GM23338 (cell line): ENCODE results near the gene SARM1. TPM values are rescaled to one million over a fixed set of nuclear protein-coding genes. Genes with fewer than 3 reads are reported as not detected.

ENCODE experiments used
- ATAC-seq: fragments of 200-7000 bp; cut with Tn5 transposase; 3 replicates; pipeline ENCODE4 v1.9.1; 2020
- DNase-seq: peaks from one replicate; pipeline ENCODE4 v3.0.0-alpha.2; 2015; ENCODE audit warnings: low spot score
- H2AFZ ChIP-seq: fragments of 200-600 bp; sonication (generic); 2 replicates; pipeline ENCODE4 v1.8.0; 2016; ENCODE audit warnings: antibody characterized with exemption, mild to moderate bottlenecking, moderate library complexity
- H3F3A ChIP-seq: fragments of 200-600 bp; sonication (generic); replicated peaks from 2 replicates; pipeline ENCODE4 v1.8.0; 2017; ENCODE audit warnings: antibody characterized with exemption, mixed run types, low read depth
- H3K27ac ChIP-seq: fragments of 200-600 bp; sonication (generic); 2 replicates; pipeline ENCODE4 v1.6.1; 2016; ENCODE audit warnings: low read depth
- H3K27me3 ChIP-seq: fragments of 200-600 bp; sonication (generic); 2 replicates; pipeline ENCODE4 v1.8.0; 2016; ENCODE audit warnings: mild to moderate bottlenecking, mixed run types, moderate library complexity; ENCODE audit not compliant: insufficient read depth
- H3K36me3 ChIP-seq: fragments of 200-600 bp; sonication (generic); 2 replicates; pipeline ENCODE4 v1.8.0; 2016; ENCODE audit warnings: mild to moderate bottlenecking; ENCODE audit not compliant: insufficient read depth
- H3K4me1 ChIP-seq: fragments of 200-600 bp; sonication (generic); 2 replicates; pipeline ENCODE4 v1.8.0; 2016; ENCODE audit warnings: mild to moderate bottlenecking, moderate library complexity; ENCODE audit not compliant: insufficient read depth
- H3K4me2 ChIP-seq: fragments of 200-600 bp; sonication (generic); 2 replicates; pipeline ENCODE4 v1.7.1; 2017; ENCODE audit warnings: mixed run types
- H3K4me3 ChIP-seq: fragments of 200-600 bp; sonication (generic); 2 replicates; pipeline ENCODE4 v1.6.1; 2016; ENCODE audit warnings: mixed run types
- H3K79me2 ChIP-seq: fragments of 200-600 bp; sonication (generic); replicated peaks from 2 replicates; pipeline ENCODE4 v1.8.0; 2017; ENCODE audit warnings: mild to moderate bottlenecking; ENCODE audit not compliant: insufficient read depth
- H3K9me2 ChIP-seq: fragments of 200-600 bp; sonication (generic); 2 replicates; pipeline ENCODE4 v1.8.0; 2017; ENCODE audit not compliant: insufficient read depth
- H4K20me1 ChIP-seq: fragments of 200-600 bp; sonication (generic); replicated peaks from 2 replicates; pipeline ENCODE4 v1.8.0; 2017; ENCODE audit warnings: mild to moderate bottlenecking; ENCODE audit not compliant: insufficient read depth
- H3K27ac Mint-ChIP-seq: 2 replicates; pipeline ENCODE4 v1.8.0; 2020; ENCODE audit warnings: inconsistent platforms, mild to moderate bottlenecking, moderate library complexity, mixed read lengths
- H3K27me3 Mint-ChIP-seq: 3 replicates; pipeline ENCODE4 v1.8.0; 2022; ENCODE audit warnings: low read depth, mild to moderate bottlenecking, moderate library complexity, mixed read lengths, inconsistent platforms; ENCODE audit not compliant: insufficient read depth, poor library complexity
- H3K36me3 Mint-ChIP-seq: 3 replicates; pipeline ENCODE4 v1.8.0; 2021; ENCODE audit warnings: low read depth, mild to moderate bottlenecking, inconsistent platforms, moderate library complexity, mixed read lengths
- H3K4me1 Mint-ChIP-seq: 3 replicates; pipeline ENCODE4 v1.8.0; 2020; ENCODE audit warnings: mild to moderate bottlenecking, inconsistent platforms, mixed read lengths
- H3K4me3 Mint-ChIP-seq: 3 replicates; pipeline ENCODE4 v1.8.0; 2021; ENCODE audit warnings: moderate library complexity, mild to moderate bottlenecking, inconsistent platforms, mixed read lengths
- H3K9me3 Mint-ChIP-seq: 3 replicates; pipeline ENCODE4 v1.8.0; 2020; ENCODE audit warnings: moderate library complexity, mild to moderate bottlenecking, inconsistent platforms, mixed read lengths
- EZH2 ChIP-seq: fragments of 200-600 bp; sonication (generic); IDR thresholded peaks from one replicate; pipeline ENCODE4 v1.8.0; 2017; ENCODE audit warnings: antibody characterized with exemption, mild to moderate bottlenecking, low read depth; ENCODE audit not compliant: unreplicated experiment
- EZH2phosphoT487 ChIP-seq: fragments of 200-600 bp; sonication (generic); IDR thresholded peaks from one replicate; pipeline ENCODE4 v1.8.1; 2018; ENCODE audit warnings: antibody characterized with exemption; ENCODE audit not compliant: unreplicated experiment
- JUNB ChIP-seq: IDR thresholded peaks from one replicate; pipeline ENCODE4 v1.6.1; 2016; ENCODE audit warnings: antibody characterized with exemption; ENCODE audit not compliant: unreplicated experiment
- NANOG ChIP-seq: IDR thresholded peaks from 2 replicates; pipeline ENCODE4 v1.6.1; 2016; ENCODE audit warnings: antibody characterized with exemption, borderline replicate concordance
- POLR2AphosphoS5 ChIP-seq: IDR thresholded peaks from 2 replicates; pipeline ENCODE4 v1.6.1; 2016; ENCODE audit warnings: antibody characterized with exemption, low read depth
- STAT1 ChIP-seq: IDR thresholded peaks from one replicate; pipeline ENCODE4 v1.6.1; 2016; ENCODE audit warnings: antibody characterized with exemption; ENCODE audit not compliant: unreplicated experiment
- ZNF114 ChIP-seq: fragments of 250-450 bp; sonication (Bioruptor Pico); IDR thresholded peaks from 2 replicates; pipeline ENCODE4 v1.5.0; 2020; ENCODE audit warnings: mild to moderate bottlenecking, moderate library complexity
- ZNF331 ChIP-seq: fragments of 250-450 bp; sonication (Bioruptor Pico); IDR thresholded peaks from 2 replicates; pipeline ENCODE4 v1.5.0; 2020; ENCODE audit warnings: low read depth, mild to moderate bottlenecking, moderate library complexity
- polyA plus RNA-seq: library from polyadenylated mRNA; unstranded; fragments of >200 nt; fragmentation: Nextera tagmentation; extraction: Ambion mirVana; gene quantifications from 2 replicates; pipeline ENCODE4 v1.2.1, GENCODE V29; 2016
- total RNA-seq: library from RNA; depleted of rRNA; stranded (reverse); fragments of >200 nt; shearing (Covaris generic); gene quantifications from 2 replicates; pipeline ENCODE4 v1.2.3, GENCODE V29; 2014
- TF ChIP-seq, protein P1 (sequence below): IDR thresholded peaks from one replicate; pipeline ENCODE4 v1.6.1; 2018; ENCODE audit warnings: antibody characterized with exemption; ENCODE audit not compliant: unreplicated experiment
- TF ChIP-seq, protein P2 (sequence below), 2 experiments: fragments of 200-600 bp in 1 of 2; sonication (generic) in 1 of 2; conservative IDR thresholded peaks; 2 replicates each; pipeline versions ENCODE4 v1.5.1 to v1.6.1; 2016 to 2017; ENCODE audit warnings: antibody characterized with exemption in 2 of 2, low read depth in 2 of 2, mild to moderate bottlenecking in 2 of 2, moderate library complexity in 1 of 2
- TF ChIP-seq, protein P3 (sequence below): fragments of 250-450 bp; sonication (Bioruptor Pico); IDR thresholded peaks from 2 replicates; pipeline ENCODE4 v1.5.0; 2020; ENCODE audit warnings: mild to moderate bottlenecking, moderate library complexity

Gene SARM1
- total and polyA plus RNA-seq, 2 experiments from 2014 or later: 0.89 to 15.3 TPM

DNA sequence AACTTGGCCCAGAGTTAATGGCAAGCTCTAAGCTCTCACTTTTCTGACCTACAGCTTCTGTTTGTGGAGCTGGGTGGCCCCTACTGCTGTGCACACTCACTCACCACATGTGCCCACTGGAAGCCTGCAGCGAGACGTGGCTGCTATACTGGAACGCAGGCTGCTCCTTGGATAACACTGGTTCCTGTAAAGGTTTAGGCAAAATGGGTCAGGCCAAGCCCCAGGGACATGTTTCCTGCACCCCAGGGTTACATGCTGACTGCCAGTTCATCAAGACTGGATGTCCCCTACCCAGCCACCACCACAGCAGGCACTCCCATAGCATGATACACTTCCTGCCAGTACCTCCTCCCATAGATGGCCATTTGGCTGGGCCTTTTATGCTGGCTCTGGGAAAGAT is 22.5 kb upstream of the SARM1 start:
- Mint-ChIP-seq H3K9me3 (no peaks in the 10 kb centered on the region), H3K27me3 (peaks cover 5% of the 10 kb centered on the region), H3K27ac (no peak overlapping the region), H3K4me3 (no peak overlapping the region), H3K4me1 (peaks cover 16% of the 10 kb centered on the region), H3K36me3 (peaks cover 77% of the 10 kb centered on the region)
- Histone ChIP-seq H3K27ac (no peak overlapping the region), H3K79me2 (no peaks in the 10 kb centered on the region), H3F3A (no peaks in the 10 kb centered on the region; the same call in 1 of the 2 replicates), H3K27me3 (no peaks in the 10 kb centered on the region), H2AFZ (no peak overlapping the region), H3K4me2 (no peak overlapping the region), H3K9me2 (no peaks in the 10 kb centered on the region), H3K36me3 (peaks cover 21% of the 10 kb centered on the region; the same call in 1 of the 2 replicates), H4K20me1 (peaks cover 14% of the 10 kb centered on the region; the same call in 1 of the 2 replicates), H3K4me3 (no peak overlapping the region), H3K4me1 (no peaks in the 10 kb centered on the region; the same call in 1 of the 2 replicates)
- TF ChIP-seq, protein P1, sequence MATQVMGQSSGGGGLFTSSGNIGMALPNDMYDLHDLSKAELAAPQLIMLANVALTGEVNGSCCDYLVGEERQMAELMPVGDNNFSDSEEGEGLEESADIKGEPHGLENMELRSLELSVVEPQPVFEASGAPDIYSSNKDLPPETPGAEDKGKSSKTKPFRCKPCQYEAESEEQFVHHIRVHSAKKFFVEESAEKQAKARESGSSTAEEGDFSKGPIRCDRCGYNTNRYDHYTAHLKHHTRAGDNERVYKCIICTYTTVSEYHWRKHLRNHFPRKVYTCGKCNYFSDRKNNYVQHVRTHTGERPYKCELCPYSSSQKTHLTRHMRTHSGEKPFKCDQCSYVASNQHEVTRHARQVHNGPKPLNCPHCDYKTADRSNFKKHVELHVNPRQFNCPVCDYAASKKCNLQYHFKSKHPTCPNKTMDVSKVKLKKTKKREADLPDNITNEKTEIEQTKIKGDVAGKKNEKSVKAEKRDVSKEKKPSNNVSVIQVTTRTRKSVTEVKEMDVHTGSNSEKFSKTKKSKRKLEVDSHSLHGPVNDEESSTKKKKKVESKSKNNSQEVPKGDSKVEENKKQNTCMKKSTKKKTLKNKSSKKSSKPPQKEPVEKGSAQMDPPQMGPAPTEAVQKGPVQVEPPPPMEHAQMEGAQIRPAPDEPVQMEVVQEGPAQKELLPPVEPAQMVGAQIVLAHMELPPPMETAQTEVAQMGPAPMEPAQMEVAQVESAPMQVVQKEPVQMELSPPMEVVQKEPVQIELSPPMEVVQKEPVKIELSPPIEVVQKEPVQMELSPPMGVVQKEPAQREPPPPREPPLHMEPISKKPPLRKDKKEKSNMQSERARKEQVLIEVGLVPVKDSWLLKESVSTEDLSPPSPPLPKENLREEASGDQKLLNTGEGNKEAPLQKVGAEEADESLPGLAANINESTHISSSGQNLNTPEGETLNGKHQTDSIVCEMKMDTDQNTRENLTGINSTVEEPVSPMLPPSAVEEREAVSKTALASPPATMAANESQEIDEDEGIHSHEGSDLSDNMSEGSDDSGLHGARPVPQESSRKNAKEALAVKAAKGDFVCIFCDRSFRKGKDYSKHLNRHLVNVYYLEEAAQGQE: no peak
- TF ChIP-seq POLR2AphosphoS5 (no peak), ZNF114 (CRISPR knock-in tag) (no peak), NANOG (no peak), JUNB (no peak), ZNF331 (CRISPR knock-in tag) (no peak), STAT1 (no peak)
- DNase-seq: no peak
- no peak for ATAC-seq

DNA sequence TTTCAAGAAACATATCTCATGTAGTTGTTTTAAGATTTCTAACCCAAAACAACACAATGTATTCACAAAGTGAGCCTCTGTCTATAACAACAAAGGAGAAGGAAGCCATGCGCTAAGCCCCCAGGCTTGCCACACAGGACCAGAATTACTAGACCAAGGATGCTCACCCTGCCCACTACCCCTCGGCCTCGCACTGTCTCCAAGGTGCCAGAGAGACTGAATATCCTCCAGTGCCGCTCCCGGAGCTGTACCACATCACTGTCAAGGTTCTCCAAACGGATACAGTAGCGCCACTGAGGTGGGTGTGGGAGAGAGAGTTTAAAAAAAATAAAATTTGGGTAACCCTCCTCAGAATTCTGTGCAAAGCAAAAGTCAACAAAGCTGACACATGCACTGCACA is 21.2 kb upstream of the SARM1 start:
- Mint-ChIP-seq H3K36me3 (peaks cover 80% of the 10 kb centered on the region), H3K9me3 (no peaks in the 10 kb centered on the region), H3K4me1 (peaks cover 16% of the 10 kb centered on the region), H3K4me3 (no peak overlapping the region), H3K27ac (no peak overlapping the region), H3K27me3 (peaks cover 7% of the 10 kb centered on the region)
- peaks cover 14% of the 10 kb centered on the region; the same call in 1 of the 2 replicates for H4K20me1 ChIP-seq
- no peaks in the 10 kb centered on the region; the same call in 1 of the 2 replicates for H3K4me1 ChIP-seq
- no peak overlapping the region for H3K27ac ChIP-seq
- peaks cover 21% of the 10 kb centered on the region; the same call in 1 of the 2 replicates for H3K36me3 ChIP-seq
- DNase-seq (no peak), ATAC-seq (no peak)
- no peaks in the 10 kb centered on the region for H3K27me3 ChIP-seq
- no peaks in the 10 kb centered on the region; the same call in 1 of the 2 replicates for H3K79me2 ChIP-seq
- H3K4me2 ChIP-seq: no peak overlapping the region
- no peaks in the 10 kb centered on the region for H3K9me2 ChIP-seq
- no peak overlapping the region for H3K4me3 ChIP-seq
- no peaks in the 10 kb centered on the region; the same call in 1 of the 2 replicates for H3F3A ChIP-seq
- H2AFZ ChIP-seq: no peak overlapping the region
- TF ChIP-seq NANOG (no peak), STAT1 (no peak), ZNF331 (CRISPR knock-in tag) (no peak), EZH2phosphoT487 (no peak), EZH2 (no peak), ZNF114 (CRISPR knock-in tag) (no peak)
- TF ChIP-seq, protein P2, sequence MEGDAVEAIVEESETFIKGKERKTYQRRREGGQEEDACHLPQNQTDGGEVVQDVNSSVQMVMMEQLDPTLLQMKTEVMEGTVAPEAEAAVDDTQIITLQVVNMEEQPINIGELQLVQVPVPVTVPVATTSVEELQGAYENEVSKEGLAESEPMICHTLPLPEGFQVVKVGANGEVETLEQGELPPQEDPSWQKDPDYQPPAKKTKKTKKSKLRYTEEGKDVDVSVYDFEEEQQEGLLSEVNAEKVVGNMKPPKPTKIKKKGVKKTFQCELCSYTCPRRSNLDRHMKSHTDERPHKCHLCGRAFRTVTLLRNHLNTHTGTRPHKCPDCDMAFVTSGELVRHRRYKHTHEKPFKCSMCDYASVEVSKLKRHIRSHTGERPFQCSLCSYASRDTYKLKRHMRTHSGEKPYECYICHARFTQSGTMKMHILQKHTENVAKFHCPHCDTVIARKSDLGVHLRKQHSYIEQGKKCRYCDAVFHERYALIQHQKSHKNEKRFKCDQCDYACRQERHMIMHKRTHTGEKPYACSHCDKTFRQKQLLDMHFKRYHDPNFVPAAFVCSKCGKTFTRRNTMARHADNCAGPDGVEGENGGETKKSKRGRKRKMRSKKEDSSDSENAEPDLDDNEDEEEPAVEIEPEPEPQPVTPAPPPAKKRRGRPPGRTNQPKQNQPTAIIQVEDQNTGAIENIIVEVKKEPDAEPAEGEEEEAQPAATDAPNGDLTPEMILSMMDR (conservative IDR thresholded peaks at IDR 0.05; ENCODE audit: low read depth in 2 of 2): no peak
- TF ChIP-seq, protein P3, sequence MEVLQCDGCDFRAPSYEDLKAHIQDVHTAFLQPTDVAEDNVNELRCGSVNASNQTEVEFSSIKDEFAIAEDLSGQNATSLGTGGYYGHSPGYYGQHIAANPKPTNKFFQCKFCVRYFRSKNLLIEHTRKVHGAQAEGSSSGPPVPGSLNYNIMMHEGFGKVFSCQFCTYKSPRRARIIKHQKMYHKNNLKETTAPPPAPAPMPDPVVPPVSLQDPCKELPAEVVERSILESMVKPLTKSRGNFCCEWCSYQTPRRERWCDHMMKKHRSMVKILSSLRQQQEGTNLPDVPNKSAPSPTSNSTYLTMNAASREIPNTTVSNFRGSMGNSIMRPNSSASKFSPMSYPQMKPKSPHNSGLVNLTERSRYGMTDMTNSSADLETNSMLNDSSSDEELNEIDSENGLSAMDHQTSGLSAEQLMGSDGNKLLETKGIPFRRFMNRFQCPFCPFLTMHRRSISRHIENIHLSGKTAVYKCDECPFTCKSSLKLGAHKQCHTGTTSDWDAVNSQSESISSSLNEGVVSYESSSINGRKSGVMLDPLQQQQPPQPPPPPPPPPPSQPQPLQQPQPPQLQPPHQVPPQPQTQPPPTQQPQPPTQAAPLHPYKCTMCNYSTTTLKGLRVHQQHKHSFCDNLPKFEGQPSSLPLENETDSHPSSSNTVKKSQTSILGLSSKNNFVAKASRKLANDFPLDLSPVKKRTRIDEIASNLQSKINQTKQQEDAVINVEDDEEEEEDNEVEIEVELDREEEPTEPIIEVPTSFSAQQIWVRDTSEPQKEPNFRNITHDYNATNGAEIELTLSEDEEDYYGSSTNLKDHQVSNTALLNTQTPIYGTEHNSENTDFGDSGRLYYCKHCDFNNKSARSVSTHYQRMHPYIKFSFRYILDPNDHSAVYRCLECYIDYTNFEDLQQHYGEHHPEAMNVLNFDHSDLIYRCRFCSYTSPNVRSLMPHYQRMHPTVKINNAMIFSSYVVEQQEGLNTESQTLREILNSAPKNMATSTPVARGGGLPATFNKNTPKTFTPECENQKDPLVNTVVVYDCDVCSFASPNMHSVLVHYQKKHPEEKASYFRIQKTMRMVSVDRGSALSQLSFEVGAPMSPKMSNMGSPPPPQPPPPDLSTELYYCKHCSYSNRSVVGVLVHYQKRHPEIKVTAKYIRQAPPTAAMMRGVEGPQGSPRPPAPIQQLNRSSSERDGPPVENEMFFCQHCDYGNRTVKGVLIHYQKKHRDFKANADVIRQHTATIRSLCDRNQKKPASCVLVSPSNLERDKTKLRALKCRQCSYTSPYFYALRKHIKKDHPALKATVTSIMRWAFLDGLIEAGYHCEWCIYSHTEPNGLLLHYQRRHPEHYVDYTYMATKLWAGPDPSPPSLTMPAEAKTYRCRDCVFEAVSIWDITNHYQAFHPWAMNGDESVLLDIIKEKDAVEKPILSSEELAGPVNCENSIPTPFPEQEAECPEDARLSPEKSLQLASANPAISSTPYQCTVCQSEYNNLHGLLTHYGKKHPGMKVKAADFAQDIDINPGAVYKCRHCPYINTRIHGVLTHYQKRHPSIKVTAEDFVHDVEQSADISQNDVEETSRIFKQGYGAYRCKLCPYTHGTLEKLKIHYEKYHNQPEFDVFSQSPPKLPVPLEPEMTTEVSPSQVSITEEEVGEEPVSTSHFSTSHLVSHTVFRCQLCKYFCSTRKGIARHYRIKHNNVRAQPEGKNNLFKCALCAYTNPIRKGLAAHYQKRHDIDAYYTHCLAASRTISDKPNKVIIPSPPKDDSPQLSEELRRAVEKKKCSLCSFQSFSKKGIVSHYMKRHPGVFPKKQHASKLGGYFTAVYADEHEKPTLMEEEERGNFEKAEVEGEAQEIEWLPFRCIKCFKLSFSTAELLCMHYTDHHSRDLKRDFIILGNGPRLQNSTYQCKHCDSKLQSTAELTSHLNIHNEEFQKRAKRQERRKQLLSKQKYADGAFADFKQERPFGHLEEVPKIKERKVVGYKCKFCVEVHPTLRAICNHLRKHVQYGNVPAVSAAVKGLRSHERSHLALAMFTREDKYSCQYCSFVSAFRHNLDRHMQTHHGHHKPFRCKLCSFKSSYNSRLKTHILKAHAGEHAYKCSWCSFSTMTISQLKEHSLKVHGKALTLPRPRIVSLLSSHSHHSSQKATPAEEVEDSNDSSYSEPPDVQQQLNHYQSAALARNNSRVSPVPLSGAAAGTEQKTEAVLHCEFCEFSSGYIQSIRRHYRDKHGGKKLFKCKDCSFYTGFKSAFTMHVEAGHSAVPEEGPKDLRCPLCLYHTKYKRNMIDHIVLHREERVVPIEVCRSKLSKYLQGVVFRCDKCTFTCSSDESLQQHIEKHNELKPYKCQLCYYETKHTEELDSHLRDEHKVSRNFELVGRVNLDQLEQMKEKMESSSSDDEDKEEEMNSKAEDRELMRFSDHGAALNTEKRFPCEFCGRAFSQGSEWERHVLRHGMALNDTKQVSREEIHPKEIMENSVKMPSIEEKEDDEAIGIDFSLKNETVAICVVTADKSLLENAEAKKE (CRISPR knock-in tag): no peak
